ENCODE data around the gene CFAP53.
A peak's percentile ranks its signal among the peaks of the same experiment; 100 is the strongest.
"Not testable (repeated sequence)": the region's sequence is repeated elsewhere in the genome, so short reads cannot be mapped to it uniquely, and the experiment has no call there.

The CFAP53 gene

GRCh38 chr18:50298443-50299284 lies 32.4 kb upstream of the CFAP53 start:
- FAIRE-seq = no peak

DNA sequence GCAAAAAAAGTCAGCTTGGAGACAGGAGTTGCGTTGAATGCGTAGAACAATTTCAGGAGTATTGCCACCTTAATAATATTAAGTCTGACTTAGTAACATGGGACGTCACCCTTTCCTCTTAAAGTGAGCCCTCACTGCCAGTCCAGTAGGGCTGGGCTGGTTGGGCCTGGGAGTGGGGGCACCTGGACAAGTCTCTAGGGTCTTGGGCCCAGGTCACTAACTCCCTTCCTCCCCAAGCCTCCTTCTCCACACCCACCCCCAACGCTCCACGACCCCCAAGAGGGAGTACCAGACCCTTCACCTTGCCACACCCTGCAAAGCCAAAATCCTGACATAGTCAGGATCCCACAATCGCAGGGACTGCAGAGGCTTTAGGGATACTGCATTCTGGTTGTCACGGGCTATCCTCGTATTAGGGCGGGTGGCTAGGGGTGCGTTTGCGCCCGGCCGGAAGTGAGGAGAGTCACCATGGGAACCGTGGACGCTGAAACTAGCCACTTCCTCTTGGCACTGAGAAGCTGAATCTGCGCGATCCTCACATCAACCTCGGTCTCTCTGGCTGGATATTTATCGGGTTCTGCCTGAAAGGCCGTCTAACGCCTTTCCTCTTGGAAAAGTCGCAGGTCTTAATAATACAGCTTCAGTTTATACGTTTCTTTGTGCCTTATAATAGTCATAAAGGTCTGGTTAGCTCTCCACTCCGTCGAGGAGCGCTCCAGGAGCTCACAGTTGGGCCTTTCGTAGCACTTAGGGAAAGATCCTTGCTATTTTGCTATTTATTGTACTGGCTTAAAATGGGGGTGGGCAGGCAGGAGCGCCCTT lies 31.5 kb upstream of the CFAP53 start:
- DNase-seq (ENCODE audit: insufficient read length, low spot score) (no peak), FAIRE-seq (no peak)
- no peak for TF ChIP-seq POLR2A (IDR thresholded peaks at IDR 0.05; ENCODE audit: low read depth, low read length)

More at GRCh38 chr18:50298443-50299284, 32.4 kb upstream of the CFAP53 start:
- no peak for TF ChIP-seq POLR2A (IDR thresholded peaks at IDR 0.05; ENCODE audit: low read depth, low read length)
- DNase-seq (ENCODE audit: insufficient read length, low spot score) = no peak

GRCh38 chr18:50293039-50293438 lies 26.7 kb upstream of the CFAP53 start:
- no peak for TF ChIP-seq POLR2A (IDR thresholded peaks at IDR 0.05; ENCODE audit: low read depth, low read length)
- no peak for DNase-seq (ENCODE audit: insufficient read length, low spot score)
- FAIRE-seq = no peak

DNA sequence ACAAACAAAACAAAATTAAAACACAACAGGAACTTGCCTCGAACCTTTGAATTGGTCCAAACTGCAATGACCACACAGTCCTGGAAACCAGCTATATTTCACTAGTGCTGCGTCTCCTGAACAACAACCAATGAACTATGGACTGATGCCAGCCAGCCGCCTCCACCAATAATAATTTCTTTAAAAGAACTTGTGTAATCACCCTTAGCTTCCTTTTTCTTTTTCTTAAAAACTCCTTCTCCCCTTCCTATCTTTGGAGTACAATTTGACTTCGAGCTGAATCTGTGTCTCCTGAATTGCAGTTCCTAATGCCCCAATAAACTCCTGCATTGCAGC lies 22.8 kb upstream of the CFAP53 start:
- no peak for TF ChIP-seq POLR2A (IDR thresholded peaks at IDR 0.05; ENCODE audit: low read depth, low read length)
- DNase-seq (ENCODE audit: insufficient read length, low spot score) (no peak), FAIRE-seq (no peak)

- not testable (repeated sequence) for FAIRE-seq; DNase-seq (ENCODE audit: insufficient read length, low spot score)
These were observed 22.2 kb upstream of the CFAP53 start for GRCh38 chr18:50288348-50289107.

DNA sequence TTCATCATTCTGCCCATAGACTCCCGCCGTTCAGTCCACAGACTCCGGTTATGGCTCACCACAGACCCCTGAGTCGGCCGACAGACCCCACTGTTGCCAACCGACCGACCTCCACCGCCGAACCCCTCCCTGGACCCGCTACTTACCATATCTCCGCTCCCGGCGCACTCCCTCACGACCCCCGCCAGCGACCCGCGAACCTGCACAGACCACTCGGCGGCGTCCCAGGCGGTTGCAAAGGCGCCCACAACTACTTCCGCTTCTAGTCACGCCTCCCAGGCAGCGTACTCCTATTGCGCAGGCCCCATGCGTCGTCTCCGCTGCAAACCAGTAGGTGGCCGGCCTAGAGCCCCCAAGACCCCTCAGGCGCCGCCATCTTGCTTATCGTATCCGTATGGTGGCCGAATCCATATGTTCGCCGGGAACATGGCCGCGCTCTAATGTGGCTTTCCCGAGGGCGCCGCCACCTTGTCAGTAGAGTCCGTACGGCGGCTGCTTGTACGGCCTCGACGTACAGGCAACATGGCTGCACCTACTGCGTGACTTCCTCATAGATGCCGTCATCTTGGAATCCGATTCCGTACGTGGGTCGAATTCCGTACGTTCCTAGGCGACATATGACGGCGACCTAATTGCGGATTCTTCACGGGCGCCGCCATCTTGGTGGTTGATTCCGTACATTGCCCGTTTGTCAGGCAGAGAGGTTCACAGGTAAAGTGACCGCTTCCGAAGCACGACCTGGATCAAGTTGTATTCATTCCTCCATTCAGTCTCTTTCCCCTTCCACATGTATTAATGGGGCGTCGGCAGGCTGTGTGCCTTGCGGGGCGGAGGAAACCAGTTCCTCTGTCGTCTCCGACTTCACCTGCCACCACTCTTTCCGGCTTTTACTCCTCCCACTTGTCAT lies 21.4 kb upstream of the CFAP53 start, which contains the start of gene CXXC1:
Gene CXXC1 (minus strand): TSS at position 252 of the 907 bp plus-strand sequence. CDS start 103 bp downstream, at position 149.
- peak; percentile 64 for FAIRE-seq
- TF ChIP-seq POLR2A (IDR thresholded peaks at IDR 0.05; ENCODE audit: low read depth, low read length) = peak; percentile 57
- peak; percentile 63 for DNase-seq (ENCODE audit: insufficient read length, low spot score)

GRCh38 chr18:50287028-50287440 lies 20.7 kb upstream of the CFAP53 start:
- no peak for FAIRE-seq
- TF ChIP-seq POLR2A (IDR thresholded peaks at IDR 0.05; ENCODE audit: low read depth, low read length) = no peak
- DNase-seq (ENCODE audit: insufficient read length, low spot score) = no peak

- no peak for TF ChIP-seq POLR2A (IDR thresholded peaks at IDR 0.05; ENCODE audit: low read depth, low read length)
- FAIRE-seq = no peak
- peak; percentile 31 for DNase-seq (ENCODE audit: insufficient read length, low spot score)
These were observed 20.2 kb upstream of the CFAP53 start for GRCh38 chr18:50286391-50287027.

GRCh38 chr18:50285631-50286321 lies 19.5 kb upstream of the CFAP53 start:
- FAIRE-seq = no peak
- DNase-seq (ENCODE audit: insufficient read length, low spot score) = no peak
- no peak for TF ChIP-seq POLR2A (IDR thresholded peaks at IDR 0.05; ENCODE audit: low read depth, low read length)

- no peak for DNase-seq (ENCODE audit: insufficient read length, low spot score)
- no peak for TF ChIP-seq POLR2A (IDR thresholded peaks at IDR 0.05; ENCODE audit: low read depth, low read length)
- FAIRE-seq = no peak
These were observed 18.8 kb upstream of the CFAP53 start for GRCh38 chr18:50285071-50285470.

GRCh38 chr18:50284255-50284885 lies 18.1 kb upstream of the CFAP53 start:
- FAIRE-seq (no peak), DNase-seq (ENCODE audit: insufficient read length, low spot score) (peak; percentile 63)
- no peak for TF ChIP-seq POLR2A (IDR thresholded peaks at IDR 0.05; ENCODE audit: low read depth, low read length)
